ENCODE data around the gene S100A6.

The S100A6 gene

GRCh38 chr1:153493343-153493960, 42.3 kb downstream of the S100A6 start:
- no peak for DNase-seq

- DNase-seq: peak; percentile 86
Measured at GRCh38 chr1:153490272-153491051, 45.3 kb downstream of the S100A6 start.

GRCh38 chr1:153488731-153489130, 47.1 kb downstream of the S100A6 start:
- no peak for DNase-seq

- DNase-seq: no peak
Measured at GRCh38 chr1:153487707-153488106, 48.1 kb downstream of the S100A6 start.

- peak; percentile 65 for DNase-seq
Measured at GRCh38 chr1:153485863-153486262, 49.9 kb downstream of the S100A6 start.
